Glomerular endothelial cell (primary cell): Measurements from ENCODE around the gene MEGF6. TPM values are rescaled to one million over a fixed set of nuclear protein-coding genes. Genes with fewer than 3 reads are reported as not detected.
"Not testable (repeated sequence)": the region's sequence is repeated elsewhere in the genome, so short reads cannot be mapped to it uniquely, and the experiment has no call there.

Experiments used
- DNase-seq: peaks from one replicate; pipeline ENCODE4 v3.0.0-alpha.2; 2011; ENCODE audit warnings: low read depth, low spot score; ENCODE audit errors: extremely low read depth
- total RNA-seq: library from RNA; depleted of rRNA; stranded (reverse); fragments of >200 nt; gene quantifications from 2 replicates; pipeline ENCODE4 v1.2.3, GENCODE V29; 2015

Gene MEGF6
- total RNA-seq, 1 donor from 2014 or later: 57.6 TPM

DNA sequence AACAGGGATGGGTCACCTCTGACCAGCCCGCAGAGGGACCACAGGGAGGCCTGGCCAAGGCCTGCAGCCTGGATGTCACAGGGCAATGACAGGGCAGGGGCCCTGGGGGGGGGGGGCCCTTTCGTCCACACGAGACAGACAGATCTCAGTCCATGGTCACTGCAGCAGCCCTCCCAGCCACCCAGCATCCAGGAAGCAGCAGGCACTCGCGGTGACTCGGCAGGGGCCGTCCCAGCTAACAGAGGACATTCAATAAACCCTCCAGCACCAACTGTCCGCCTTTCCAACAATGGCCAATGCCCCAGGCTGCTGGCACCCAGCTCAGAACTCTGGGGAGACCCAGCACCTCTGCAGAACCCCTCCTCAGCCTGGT is 32.9 kb downstream of the MEGF6 start:
- no peak for DNase-seq

- DNase-seq: no peak
Observed at GRCh38 chr1:3577711-3578432, 33.4 kb downstream of the MEGF6 start.

GRCh38 chr1:3577300-3577699 is 34.0 kb downstream of the MEGF6 start:
- DNase-seq: no peak

GRCh38 chr1:3575993-3576392 is 35.3 kb downstream of the MEGF6 start:
- DNase-seq: no peak

DNA sequence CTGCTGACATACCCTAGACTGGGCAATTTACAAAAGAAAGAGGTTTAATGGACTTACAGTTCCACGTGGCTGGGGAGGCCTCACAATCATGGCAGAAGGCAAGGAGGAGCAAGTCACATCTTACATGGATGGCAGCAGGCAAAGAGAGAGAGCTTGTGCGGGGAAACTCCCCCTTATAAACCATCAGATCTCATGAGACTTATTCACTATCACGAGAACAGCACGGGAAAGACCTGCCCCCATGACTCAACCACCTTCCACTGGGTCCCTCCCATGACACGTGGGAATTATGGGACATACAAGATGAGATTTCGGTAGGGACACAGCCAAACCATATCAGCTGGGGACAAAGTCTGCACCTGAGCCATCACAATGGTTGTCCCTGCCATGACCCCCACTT is 35.8 kb downstream of the MEGF6 start:
- DNase-seq: not testable (repeated sequence)

GRCh38 chr1:3573500-3573899 is 37.8 kb downstream of the MEGF6 start:
- no peak for DNase-seq

DNA sequence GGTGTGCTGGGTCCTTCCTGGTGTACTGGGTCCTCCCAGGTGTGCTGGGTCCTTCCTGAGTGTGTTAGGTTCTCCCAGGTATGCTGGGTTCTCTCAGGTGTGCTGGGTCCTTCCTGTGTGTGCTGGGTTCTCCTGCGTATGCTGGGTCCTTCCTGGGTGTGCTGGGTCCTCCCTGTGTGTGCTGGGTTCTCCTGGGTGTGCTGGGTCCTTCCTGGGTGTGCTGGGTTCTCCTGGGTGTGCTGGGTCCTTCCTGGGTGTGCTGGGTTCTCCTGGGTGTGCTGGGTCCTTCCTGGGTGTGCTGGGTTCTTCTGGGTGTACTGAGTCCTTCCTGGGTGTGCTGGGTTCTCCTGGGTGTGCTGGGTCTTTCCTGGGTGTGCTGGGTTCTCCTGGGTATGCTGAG is 38.7 kb downstream of the MEGF6 start:
- not testable (repeated sequence) for DNase-seq

DNA sequence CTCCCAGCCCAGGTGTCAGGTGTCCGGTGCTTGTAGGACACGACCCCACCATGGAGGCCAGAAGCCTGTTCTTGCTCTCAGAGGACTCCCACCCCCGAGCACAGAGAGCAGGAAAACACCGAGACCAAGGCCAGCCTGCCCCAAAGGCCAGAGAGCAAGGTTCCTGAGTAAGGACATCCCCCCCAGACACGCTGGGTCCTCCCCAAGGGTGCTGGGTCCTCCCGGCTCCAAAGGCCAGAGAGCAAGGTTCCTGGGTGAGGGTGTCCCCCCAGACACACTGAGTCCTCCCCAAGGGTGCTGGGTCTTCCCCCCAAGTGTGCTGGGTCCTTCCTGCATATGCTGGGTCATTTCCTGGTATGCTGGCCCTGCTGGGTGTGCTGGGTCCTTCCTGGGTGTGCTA is 40.0 kb downstream of the MEGF6 start:
- no peak for DNase-seq

- DNase-seq: no peak
Observed at GRCh38 chr1:3570066-3570986, 41.0 kb downstream of the MEGF6 start.

DNA sequence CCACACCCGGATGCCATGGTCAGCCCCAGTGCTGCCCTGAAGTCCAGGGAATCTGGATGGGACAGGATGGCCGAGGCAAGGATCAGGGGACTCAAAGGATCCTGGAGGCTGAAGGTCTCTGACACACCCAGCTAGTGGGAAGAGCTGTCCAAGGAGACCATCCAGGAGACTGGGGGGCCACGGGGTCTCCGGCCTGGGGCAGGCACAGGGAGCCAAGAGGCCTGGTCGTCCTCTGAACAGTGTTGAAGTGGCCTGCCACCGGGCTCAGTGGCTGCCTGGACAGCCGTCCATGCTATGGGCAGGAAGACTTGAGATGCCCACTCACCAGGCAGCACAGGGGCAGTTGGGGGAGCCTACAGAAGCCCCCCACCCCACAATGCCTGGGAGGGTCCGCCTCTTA is 41.9 kb downstream of the MEGF6 start:
- DNase-seq: no peak

DNA sequence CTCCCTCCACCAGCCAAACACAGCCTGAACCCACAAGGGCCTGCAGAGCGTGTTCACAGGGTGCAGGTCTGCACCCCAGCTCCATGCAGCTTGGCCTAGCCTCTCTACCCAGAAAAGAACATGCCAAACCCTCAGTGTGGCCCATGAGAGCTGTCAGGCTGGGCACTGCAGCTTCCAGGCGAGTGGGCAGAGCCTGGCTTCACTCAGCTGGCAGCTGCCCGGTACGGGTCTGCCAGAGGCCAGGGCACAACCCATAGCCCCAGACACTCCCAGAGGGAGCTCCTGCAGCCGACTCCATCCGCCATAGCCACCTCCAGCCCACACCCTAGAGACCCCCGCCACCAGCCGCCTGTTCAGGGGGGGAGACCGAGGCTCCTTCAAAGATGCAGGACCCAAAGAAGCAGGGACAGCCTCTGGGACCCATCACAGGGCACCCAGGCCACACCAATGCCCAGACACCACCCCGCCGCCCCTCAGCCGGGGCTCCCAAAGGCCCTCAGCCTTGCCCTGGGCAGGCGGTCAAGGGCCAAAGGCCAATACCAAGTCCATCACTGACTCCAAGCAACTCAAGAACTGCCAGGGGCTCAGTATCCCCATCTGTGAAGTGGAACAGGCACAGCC is 42.4 kb downstream of the MEGF6 start:
- DNase-seq: no peak

DNA sequence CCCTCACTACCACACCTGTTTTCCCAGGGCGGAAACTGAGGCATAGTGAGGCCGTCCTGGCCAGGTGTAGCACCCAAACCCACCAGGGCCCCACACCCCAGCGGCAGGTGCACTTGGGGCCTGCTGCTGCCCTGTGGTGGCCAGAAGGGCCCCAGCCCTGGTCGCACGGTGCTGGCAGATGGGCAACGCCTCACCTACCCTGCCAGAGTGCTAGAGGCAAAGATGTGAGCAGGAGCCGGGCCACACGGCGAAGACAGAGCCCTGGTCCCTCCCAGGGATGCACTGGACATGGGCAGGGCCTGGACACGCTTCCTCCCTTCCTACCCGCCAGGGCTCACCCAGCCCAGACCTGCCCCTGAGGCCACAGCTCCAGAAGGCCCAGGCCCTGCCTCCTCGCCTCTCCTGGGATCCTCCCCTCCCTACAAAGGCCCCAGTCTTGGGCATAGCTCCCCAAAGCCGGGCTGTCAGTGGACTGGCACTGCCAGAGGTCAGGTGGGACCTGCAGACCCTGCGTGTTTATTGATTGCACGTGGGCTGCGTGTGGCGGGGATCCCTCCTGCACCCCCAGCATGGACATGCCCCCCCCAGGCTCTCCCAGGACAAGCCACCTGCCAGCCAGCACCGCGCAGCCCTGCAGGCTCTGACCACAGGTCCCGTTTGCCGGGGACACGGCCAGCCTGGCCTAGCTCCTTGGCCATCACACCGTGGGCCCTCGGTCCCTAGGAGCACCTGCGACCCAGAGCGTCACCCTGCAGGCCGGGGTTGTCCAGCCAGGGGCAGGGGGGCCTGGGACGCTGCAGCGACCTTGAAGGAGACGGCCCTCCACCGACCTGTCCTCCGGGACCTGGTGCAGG is 44.1 kb downstream of the MEGF6 start:
- DNase-seq: no peak

GRCh38 chr1:3566003-3566885 is 45.1 kb downstream of the MEGF6 start:
- DNase-seq: no peak

DNA sequence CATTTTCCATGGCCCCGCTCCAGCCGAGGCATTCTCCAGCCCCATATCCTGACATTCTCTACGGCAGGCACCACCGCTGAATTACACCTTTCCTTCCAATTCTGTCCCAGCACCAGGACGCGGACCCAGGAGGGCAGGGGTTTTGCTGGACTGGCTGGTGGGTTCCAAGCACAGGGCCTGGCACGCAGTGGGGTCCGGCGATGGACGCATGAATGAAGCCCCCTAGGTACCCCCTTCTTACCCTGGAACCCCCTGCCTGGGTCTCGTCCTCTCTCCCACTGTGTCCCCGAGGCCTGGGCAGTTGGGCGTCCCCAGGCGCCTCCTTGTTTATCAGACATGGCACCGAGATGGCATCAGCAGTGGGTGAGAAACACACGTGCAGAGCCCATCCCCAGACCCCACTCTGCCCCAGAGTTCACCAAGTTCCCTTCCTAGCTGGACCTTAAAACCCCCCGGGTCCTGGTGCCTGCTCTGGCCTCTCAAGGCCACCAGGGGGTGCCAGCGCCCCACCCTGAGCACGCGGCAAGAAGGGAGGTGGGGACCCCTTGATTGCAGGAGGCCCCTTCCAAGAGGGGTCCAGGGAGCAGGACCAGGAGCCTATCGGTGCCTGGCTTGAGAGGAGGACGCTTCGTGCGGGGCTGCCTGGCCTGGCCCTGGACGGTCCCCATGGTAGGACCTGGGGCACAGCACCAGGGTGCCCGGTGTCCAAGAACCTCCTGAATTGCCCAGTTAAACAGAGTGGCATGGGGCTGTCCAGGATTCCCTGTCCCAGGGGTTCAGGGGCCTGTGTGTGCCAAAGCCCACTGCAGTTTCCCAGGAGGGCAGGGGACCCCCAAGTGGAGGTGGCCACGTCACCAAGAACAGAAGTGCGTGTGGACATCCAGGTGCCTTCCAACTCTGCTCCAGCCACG is 46.1 kb downstream of the MEGF6 start:
- no peak for DNase-seq

DNA sequence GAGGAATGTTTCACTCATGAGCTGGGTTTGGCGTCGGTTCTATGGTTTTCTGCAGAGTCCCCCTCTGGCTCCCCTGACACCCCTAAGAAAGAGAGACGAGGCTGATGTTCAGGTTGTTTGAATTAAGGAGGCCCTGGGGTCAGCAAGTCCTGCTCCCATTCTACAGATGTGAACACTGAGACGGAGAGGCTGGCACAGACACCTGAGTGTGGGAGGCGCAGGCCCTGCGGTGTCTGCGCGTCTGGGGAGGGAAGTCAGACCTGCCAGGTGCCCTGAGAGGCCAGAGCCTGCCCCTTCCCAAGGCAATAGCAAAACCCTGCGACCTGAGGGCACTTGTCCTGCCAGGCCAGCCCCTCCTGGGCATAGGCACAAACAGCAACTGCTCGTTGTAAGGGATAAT is 47.7 kb downstream of the MEGF6 start:
- no peak for DNase-seq

GRCh38 chr1:3563125-3563524 is 48.2 kb downstream of the MEGF6 start:
- no peak for DNase-seq

DNA sequence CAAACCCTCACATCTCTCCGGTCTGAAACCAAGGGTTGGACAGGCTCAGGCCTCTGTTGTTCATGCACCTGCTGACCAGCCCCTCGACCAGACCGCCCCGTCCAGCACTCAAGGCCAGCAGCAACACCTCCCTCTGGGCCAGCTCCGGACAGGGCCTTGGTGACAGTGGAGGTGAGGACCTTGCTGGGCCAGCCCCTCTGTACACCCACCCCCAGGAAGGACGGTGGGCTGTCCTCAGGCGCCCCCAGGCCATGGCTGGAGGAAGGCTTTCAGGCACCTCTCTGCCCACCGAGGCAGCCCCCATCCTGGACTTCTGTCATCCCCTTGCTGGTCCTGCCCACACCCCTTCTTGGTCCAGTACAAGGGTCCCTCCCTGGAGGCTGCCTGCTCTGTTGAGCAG is 48.6 kb downstream of the MEGF6 start:
- no peak for DNase-seq

DNA sequence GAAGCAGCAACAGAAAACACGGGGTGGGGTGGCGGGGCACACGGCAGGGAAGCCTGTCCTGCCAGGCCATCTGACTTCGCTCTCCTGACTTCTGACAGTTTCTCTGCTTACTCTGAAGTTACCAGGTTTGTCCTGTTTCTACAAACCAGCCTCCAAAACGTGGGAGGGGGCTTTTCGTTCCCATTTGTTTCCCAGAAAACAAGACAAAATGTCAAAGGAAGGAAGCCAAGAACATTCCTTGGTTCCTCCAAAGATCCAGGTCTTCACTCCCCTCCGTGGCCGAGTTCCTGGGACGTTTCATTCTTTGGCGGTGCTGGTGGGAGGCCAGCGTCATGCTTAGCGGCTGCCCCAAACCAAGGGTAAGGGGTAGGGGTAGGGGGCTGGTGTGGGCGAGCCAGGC is 49.6 kb downstream of the MEGF6 start:
- no peak for DNase-seq

GRCh38 chr1:3560981-3561380 is 50.3 kb downstream of the MEGF6 start:
- no peak for DNase-seq
